HG03354 (cell line): ENCODE measurements around the gene NCMAP.
"Not testable (repeated sequence)": the region's sequence is repeated elsewhere in the genome, so short reads cannot be mapped to it uniquely, and the experiment has no call there.

Source experiments
- ATAC-seq: cut with Tn5 transposase; IDR thresholded peaks from one replicate; pipeline ENCODE4 v1.9.1; 2021; ENCODE audit warnings: mild to moderate bottlenecking; ENCODE audit not compliant: unreplicated experiment, poor library complexity, severe bottlenecking

Gene NCMAP

GRCh38 chr1:24555591-24556413, at the start of gene NCMAP:
Gene NCMAP (plus strand): TSS chr1:24556087. CDS start chr1:24595431, 39,344 bp downstream.
- no peak for ATAC-seq

- ATAC-seq, result no peak
Measured at GRCh38 chr1:24506691-24507381, 49.1 kb upstream of the NCMAP start.

- no peak for ATAC-seq
Measured at GRCh38 chr1:24507405-24507804, 48.5 kb upstream of the NCMAP start.

GRCh38 chr1:24508911-24509310, 47.0 kb upstream of the NCMAP start:
- no peak for ATAC-seq

- ATAC-seq, result no peak
Measured at GRCh38 chr1:24513706-24514105, 42.2 kb upstream of the NCMAP start.

- ATAC-seq, result no peak
Measured at GRCh38 chr1:24514946-24515345, 40.9 kb upstream of the NCMAP start.

- not testable (repeated sequence) for ATAC-seq
Measured at GRCh38 chr1:24515671-24516209, 40.1 kb upstream of the NCMAP start.

GRCh38 chr1:24516506-24516905, 39.4 kb upstream of the NCMAP start:
- no peak for ATAC-seq

- no peak for ATAC-seq
Measured at GRCh38 chr1:24517898-24518297, 38.0 kb upstream of the NCMAP start.

GRCh38 chr1:24520282-24520681, 35.6 kb upstream of the NCMAP start:
- not testable (repeated sequence) for ATAC-seq

GRCh38 chr1:24525606-24526005, 30.3 kb upstream of the NCMAP start:
- ATAC-seq, result no peak

GRCh38 chr1:24526045-24526444, 29.8 kb upstream of the NCMAP start:
- no peak for ATAC-seq

- no peak for ATAC-seq
Measured at GRCh38 chr1:24526940-24527542, 28.8 kb upstream of the NCMAP start.

GRCh38 chr1:24528744-24529143, 27.1 kb upstream of the NCMAP start:
- ATAC-seq, result no peak

- ATAC-seq, result not testable (repeated sequence)
Measured at GRCh38 chr1:24529292-24529691, 26.6 kb upstream of the NCMAP start.

GRCh38 chr1:24535021-24535424, 20.9 kb upstream of the NCMAP start:
- no peak for ATAC-seq

GRCh38 chr1:24535778-24536177, 20.1 kb upstream of the NCMAP start:
- ATAC-seq, result no peak

- ATAC-seq, result peak; percentile 71
Measured at GRCh38 chr1:24536391-24536840, 19.5 kb upstream of the NCMAP start.

GRCh38 chr1:24540051-24540905, 15.6 kb upstream of the NCMAP start:
- no peak for ATAC-seq
